ENCODE results near the gene RAPGEF1. TPM values are rescaled to one million over a fixed set of nuclear protein-coding genes. Genes with fewer than 3 reads are reported as not detected.

The RAPGEF1 gene
- total RNA-seq, 2 experiments from 2014 or later, result 118 to 243 TPM

DNA sequence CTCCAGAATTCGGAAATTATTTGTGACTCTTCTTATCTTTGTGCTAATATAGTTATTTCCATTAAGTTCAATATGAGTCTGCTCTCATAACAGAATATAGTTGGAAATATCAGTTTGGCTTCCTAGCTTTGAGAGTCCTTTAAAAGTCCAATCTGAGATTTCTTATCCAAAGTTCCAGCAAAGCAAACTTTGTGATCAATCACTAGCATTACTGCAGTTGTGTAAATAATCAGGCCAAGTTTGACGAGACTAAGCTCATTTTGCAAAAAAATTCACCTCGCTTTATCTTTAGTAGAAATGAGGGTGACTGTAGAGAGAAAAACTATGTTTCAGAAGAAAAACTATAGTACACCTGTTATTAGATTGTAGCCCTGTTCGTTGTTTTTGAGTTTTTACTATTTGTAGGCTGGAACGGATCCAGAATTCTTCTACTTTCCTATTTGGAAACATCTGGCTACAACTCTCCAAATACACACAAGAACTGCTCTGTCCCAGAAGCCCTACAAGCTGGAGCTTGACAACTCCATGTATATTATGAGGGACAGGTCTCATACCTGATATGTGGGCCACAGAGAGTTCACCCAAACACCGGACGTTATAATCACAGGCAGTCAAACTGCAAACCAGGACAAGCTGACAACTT, 47.8 kb downstream of the RAPGEF1 start:
- CTCF ChIA-PET (ENCODE audit: unreplicated experiment), result interaction anchor here (0.5 kb wide), 1 partner anchor 23 kb away, joined by 3 read pairs; no protein-coding TSS in a partner anchor
- BruUV-seq (replicated peaks), result no TSS peak
- Histone ChIP-seq H3K4me1 (ENCODE audit: insufficient read depth, low read length, poor library complexity, severe bottlenecking) (peaks cover 81% of the 10 kb centered on the region), H3K36me3 (ENCODE audit: insufficient read depth, low read length) (peaks cover 21% of the 10 kb centered on the region), H2AFZ (ENCODE audit: low read length) (no peak overlapping the region), H3K9me3 (ENCODE audit: low read length) (no peaks in the 10 kb centered on the region), H3K79me2 (ENCODE audit: insufficient read depth, low read depth, low read length) (peaks cover 99% of the 10 kb centered on the region), H4K20me1 (ENCODE audit: insufficient read depth, low read length) (peaks cover 35% of the 10 kb centered on the region), H3K4me2 (ENCODE audit: low read length) (peak overlapping the region; percentile 63), H3K27ac (ENCODE audit: low read depth, low read length, poor library complexity, severe bottlenecking) (no peak overlapping the region), H3K4me3 (ENCODE audit: low read depth, low read length, poor library complexity, severe bottlenecking) (no peak overlapping the region), H3K9me2 (ENCODE audit: insufficient read depth, low read length) (no peaks in the 10 kb centered on the region)
- POLR2A ChIA-PET, result interaction anchor here (0.5 to 4.1 kb wide), 3 partner anchors 14 to 325 kb away, joined by 3 to 33 read pairs (median 4); no protein-coding TSS in a partner anchor
- intact Hi-C loops (cut with micrococcal nuclease; ENCODE audit: unreplicated experiment), result no loop called here
- no peak for TF ChIP-seq EZH2phosphoT487 (IDR thresholded peaks at IDR 0.05; ENCODE audit: borderline replicate concordance, low read depth, low read length)
- TF ChIP-seq, protein P1, sequence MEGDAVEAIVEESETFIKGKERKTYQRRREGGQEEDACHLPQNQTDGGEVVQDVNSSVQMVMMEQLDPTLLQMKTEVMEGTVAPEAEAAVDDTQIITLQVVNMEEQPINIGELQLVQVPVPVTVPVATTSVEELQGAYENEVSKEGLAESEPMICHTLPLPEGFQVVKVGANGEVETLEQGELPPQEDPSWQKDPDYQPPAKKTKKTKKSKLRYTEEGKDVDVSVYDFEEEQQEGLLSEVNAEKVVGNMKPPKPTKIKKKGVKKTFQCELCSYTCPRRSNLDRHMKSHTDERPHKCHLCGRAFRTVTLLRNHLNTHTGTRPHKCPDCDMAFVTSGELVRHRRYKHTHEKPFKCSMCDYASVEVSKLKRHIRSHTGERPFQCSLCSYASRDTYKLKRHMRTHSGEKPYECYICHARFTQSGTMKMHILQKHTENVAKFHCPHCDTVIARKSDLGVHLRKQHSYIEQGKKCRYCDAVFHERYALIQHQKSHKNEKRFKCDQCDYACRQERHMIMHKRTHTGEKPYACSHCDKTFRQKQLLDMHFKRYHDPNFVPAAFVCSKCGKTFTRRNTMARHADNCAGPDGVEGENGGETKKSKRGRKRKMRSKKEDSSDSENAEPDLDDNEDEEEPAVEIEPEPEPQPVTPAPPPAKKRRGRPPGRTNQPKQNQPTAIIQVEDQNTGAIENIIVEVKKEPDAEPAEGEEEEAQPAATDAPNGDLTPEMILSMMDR (conservative IDR thresholded peaks at IDR 0.05; ENCODE audit: low read length), result no peak
- DNase-seq (ENCODE audit: low spot score), result no peak

GRCh38 chr9:131690941-131691573, 48.8 kb downstream of the RAPGEF1 start:
- Histone ChIP-seq H3K9me3 (ENCODE audit: low read length) (no peaks in the 10 kb centered on the region), H3K36me3 (ENCODE audit: insufficient read depth, low read length) (peaks cover 26% of the 10 kb centered on the region), H3K27ac (ENCODE audit: low read depth, low read length, poor library complexity, severe bottlenecking) (peak overlapping the region; percentile 37), H3K4me1 (ENCODE audit: insufficient read depth, low read length, poor library complexity, severe bottlenecking) (peaks cover 81% of the 10 kb centered on the region), H4K20me1 (ENCODE audit: insufficient read depth, low read length) (peaks cover 40% of the 10 kb centered on the region), H3K4me3 (ENCODE audit: low read depth, low read length, poor library complexity, severe bottlenecking) (peak overlapping the region; percentile 17), H3K9me2 (ENCODE audit: insufficient read depth, low read length) (no peaks in the 10 kb centered on the region), H2AFZ (ENCODE audit: low read length) (no peak overlapping the region), H3K4me2 (ENCODE audit: low read length) (peak overlapping the region; percentile 63), H3K79me2 (ENCODE audit: insufficient read depth, low read depth, low read length) (peaks cover 99% of the 10 kb centered on the region)
- POLR2A ChIA-PET, result interaction anchor here (4.1 kb wide), 1 partner anchor 13 kb away, joined by 33 read pairs; no protein-coding TSS in a partner anchor
- CTCF ChIA-PET (ENCODE audit: unreplicated experiment), result no interaction called here
- TF ChIP-seq, protein P1 (conservative IDR thresholded peaks at IDR 0.05; ENCODE audit: low read length), result no peak
- TF ChIP-seq EZH2phosphoT487 (IDR thresholded peaks at IDR 0.05; ENCODE audit: borderline replicate concordance, low read depth, low read length), result no peak
- BruUV-seq (replicated peaks), result TSS peak; percentile 11
- intact Hi-C loops (cut with micrococcal nuclease; ENCODE audit: unreplicated experiment), result no loop called here
- DNase-seq (ENCODE audit: low spot score), result no peak

GRCh38 chr9:131690462-131690861, 49.4 kb downstream of the RAPGEF1 start:
- TF ChIP-seq, protein P1 (conservative IDR thresholded peaks at IDR 0.05; ENCODE audit: low read length), result no peak
- no peak for TF ChIP-seq EZH2phosphoT487 (IDR thresholded peaks at IDR 0.05; ENCODE audit: borderline replicate concordance, low read depth, low read length)
- ChIA-PET CTCF (ENCODE audit: unreplicated experiment) (no interaction called here), POLR2A (interaction anchor here (4.1 kb wide), 1 partner anchor 12 kb away, joined by 33 read pairs; no protein-coding TSS in a partner anchor)
- peak; percentile 49 for DNase-seq (ENCODE audit: low spot score)
- peaks cover 42% of the 10 kb centered on the region for H4K20me1 ChIP-seq (ENCODE audit: insufficient read depth, low read length)
- H3K36me3 ChIP-seq (ENCODE audit: insufficient read depth, low read length), result peaks cover 31% of the 10 kb centered on the region
- peaks cover 82% of the 10 kb centered on the region for H3K4me1 ChIP-seq (ENCODE audit: insufficient read depth, low read length, poor library complexity, severe bottlenecking)
- no TSS peak for BruUV-seq (replicated peaks)
- peak overlapping the region; percentile 63 for H3K4me2 ChIP-seq (ENCODE audit: low read length)
- no peak overlapping the region for H2AFZ ChIP-seq (ENCODE audit: low read length)
- H3K27ac ChIP-seq (ENCODE audit: low read depth, low read length, poor library complexity, severe bottlenecking), result peak overlapping the region; percentile 37
- H3K4me3 ChIP-seq (ENCODE audit: low read depth, low read length, poor library complexity, severe bottlenecking), result peak overlapping the region; percentile 17
- no peaks in the 10 kb centered on the region for H3K9me3 ChIP-seq (ENCODE audit: low read length)
- H3K9me2 ChIP-seq (ENCODE audit: insufficient read depth, low read length), result no peaks in the 10 kb centered on the region
- H3K79me2 ChIP-seq (ENCODE audit: insufficient read depth, low read depth, low read length), result peaks cover 99% of the 10 kb centered on the region
- intact Hi-C loops (cut with micrococcal nuclease; ENCODE audit: unreplicated experiment), result no loop called here
